Left renal pelvis (tissue), 4 donors: ENCODE measurements around the gene TRO. TPM values are rescaled to one million over a fixed set of nuclear protein-coding genes. Genes with fewer than 3 reads are reported as not detected.

Source experiments
- DNase-seq, 4 donors: peaks; one replicate each; pipeline ENCODE4 v3.0.0-alpha.2; 2013; ENCODE audit warnings: low read depth in 4 of 4, low spot score in 3 of 4
- polyA plus RNA-seq, 4 donors: library from polyadenylated mRNA; unstranded; fragments of 120-200 nt; gene quantifications; one replicate each; pipeline ENCODE4 v1.2.1, GENCODE V29; 2013; ENCODE audit not compliant: insufficient read length in 4 of 4

TRO gene
- 100 to 1,000 TPM; 107 to 157 (median 121) TPM for polyA plus RNA-seq

- DNase-seq, result peak; percentile 20 to 27 (median 20)
These were observed at the start of gene TRO for GRCh38 chrX:54920610-54921426. Gene TRO (plus strand): TSS chrX:54920824. CDS start chrX:54922247, 1,423 bp downstream.

GRCh38 chrX:54885740-54886139 is 34.9 kb upstream of the TRO start:
- no peak for DNase-seq

- DNase-seq, result no peak
These were observed 29.1 kb upstream of the TRO start for GRCh38 chrX:54891573-54891972.

- DNase-seq, result no peak
These were observed 26.5 kb upstream of the TRO start for GRCh38 chrX:54894159-54894558.

- no peak for DNase-seq
These were observed 10.7 kb upstream of the TRO start for GRCh38 chrX:54909941-54910340.

- peak; percentile 43 to 66 (median 52) for DNase-seq
These were observed 900 bp downstream of the TRO start for GRCh38 chrX:54921427-54922021.

- DNase-seq, result no peak
These were observed 1.9 kb downstream of the TRO start for GRCh38 chrX:54922547-54922946.

- DNase-seq, result no peak
These were observed 2.8 kb downstream of the TRO start for GRCh38 chrX:54923376-54923775.

- no peak for DNase-seq
These were observed 6.4 kb downstream of the TRO start for GRCh38 chrX:54926978-54927377.

- no peak for DNase-seq
These were observed 8.3 kb downstream of the TRO start for GRCh38 chrX:54928876-54929275.

GRCh38 chrX:54930291-54931049 is 9.8 kb downstream of the TRO start:
- no peak for DNase-seq

GRCh38 chrX:54931107-54931506 is 10.5 kb downstream of the TRO start:
- DNase-seq, result no peak

GRCh38 chrX:54933150-54933826 is 12.7 kb downstream of the TRO start:
- DNase-seq, result no peak

- no peak for DNase-seq
These were observed 13.4 kb downstream of the TRO start for GRCh38 chrX:54934058-54934457.

- DNase-seq, result no peak
These were observed 14.3 kb downstream of the TRO start for GRCh38 chrX:54934890-54935289.

GRCh38 chrX:54935306-54935705 is 14.7 kb downstream of the TRO start:
- DNase-seq, result no peak

GRCh38 chrX:54937416-54937815 is 16.8 kb downstream of the TRO start:
- no peak for DNase-seq

GRCh38 chrX:54944816-54945215 is 24.2 kb downstream of the TRO start:
- no peak for DNase-seq

GRCh38 chrX:54945224-54945623 is 24.6 kb downstream of the TRO start:
- DNase-seq, result no peak

GRCh38 chrX:54950730-54951375 is 30.2 kb downstream of the TRO start:
- no peak for DNase-seq
